AG09319 (cell line): Measurements from ENCODE around the gene CHMP2A.
"Not testable (repeated sequence)": the region's sequence is repeated elsewhere in the genome, so short reads cannot be mapped to it uniquely, and the experiment has no call there.

Experiments used
- DNase-seq: peaks from one replicate; pipeline ENCODE4 v3.0.0-alpha.2; 2010; ENCODE audit warnings: low read depth; ENCODE audit errors: extremely low read depth
- CTCF ChIP-seq: IDR thresholded peaks from 2 replicates; pipeline ENCODE4 v1.5.1; 2011; ENCODE audit warnings: low read depth, mild to moderate bottlenecking, inconsistent platforms, low read length, moderate library complexity

The CHMP2A gene

GRCh38 chr19:58579473-58580142, 24.7 kb upstream of the CHMP2A start:
- no peak for TF ChIP-seq CTCF
- no peak for DNase-seq

GRCh38 chr19:58578012-58578925, 23.4 kb upstream of the CHMP2A start:
- no peak for DNase-seq

GRCh38 chr19:58577581-58577980, 22.7 kb upstream of the CHMP2A start:
- DNase-seq, result not testable (repeated sequence)

More at GRCh38 chr19:58578012-58578925, 23.4 kb upstream of the CHMP2A start:
- TF ChIP-seq CTCF, result no peak

- peak; percentile 76 for DNase-seq
- TF ChIP-seq CTCF, result no peak; the same call in none of the 2 replicates
Measured at GRCh38 chr19:58575183-58576041, 20.5 kb upstream of the CHMP2A start.

GRCh38 chr19:58573658-58574164, 18.8 kb upstream of the CHMP2A start:
- no peak for DNase-seq
- TF ChIP-seq CTCF, result no peak

DNA sequence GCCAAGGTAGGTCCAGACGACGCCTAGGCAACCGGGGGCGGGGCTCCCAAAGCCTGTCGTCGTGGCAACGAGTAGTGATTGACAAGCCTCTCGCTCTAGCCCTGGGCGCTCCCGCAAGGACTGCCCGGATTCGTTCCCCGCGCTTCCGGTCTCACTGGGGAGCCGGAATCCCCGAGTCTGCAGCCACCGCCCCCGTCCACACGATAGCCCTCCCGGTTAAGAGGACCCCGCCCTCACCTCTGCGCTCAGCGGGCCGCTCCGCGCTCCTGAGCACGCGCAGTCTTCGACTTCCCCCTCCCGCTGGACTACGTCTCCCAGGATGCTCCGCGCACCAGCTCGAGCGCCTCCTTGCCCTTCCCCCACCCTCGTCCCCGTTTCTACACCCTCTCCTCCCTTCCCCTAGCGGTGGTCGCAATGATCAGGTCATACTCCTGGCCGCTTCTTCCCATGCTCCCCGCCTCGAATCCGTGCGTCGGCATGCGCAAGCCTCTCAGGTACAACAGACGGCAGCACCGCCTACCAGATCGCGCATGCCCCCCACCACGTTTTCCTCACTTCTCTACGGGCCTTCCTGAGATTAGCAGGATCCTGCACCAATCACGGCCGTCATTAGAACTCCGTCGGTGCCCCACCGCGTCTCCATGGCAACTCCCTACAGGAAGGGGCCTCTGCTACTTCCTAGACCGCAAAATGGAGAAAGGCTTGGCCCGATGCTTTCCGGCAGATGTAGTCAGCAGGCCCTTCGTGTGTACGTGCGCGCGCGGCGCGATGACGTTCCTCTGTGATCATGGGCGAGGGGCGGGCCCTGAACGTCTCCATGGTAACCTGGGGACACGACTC, 18.1 kb upstream of the CHMP2A start, which contains the start of gene MZF1:
Gene MZF1, minus strand, starts transcription at position 518 of the 840 bp plus-strand sequence. CDS start 1,946 bp downstream, outside the sequence.
- peak; percentile 5 for TF ChIP-seq CTCF
- DNase-seq, result peak; percentile 100
